Left ventricle myocardium inferior (tissue), 1 donor: ENCODE measurements around the gene TRPV5. TPM values are rescaled to one million over a fixed set of nuclear protein-coding genes. Genes with fewer than 3 reads are reported as not detected.

Experiments used
- DNase-seq: peaks from one replicate; pipeline ENCODE4 v3.0.0-alpha.2; 2020
- H3K27ac ChIP-seq: fragments of 200-600 bp; replicated peaks from 2 replicates; pipeline ENCODE4 v1.8.0; 2021
- H3K27me3 ChIP-seq: fragments of 200-600 bp; 2 replicates; pipeline ENCODE4 v1.8.0; 2021; ENCODE audit warnings: low read depth
- H3K36me3 ChIP-seq: fragments of 200-600 bp; 2 replicates; pipeline ENCODE4 v1.8.0; 2021
- H3K4me1 ChIP-seq: fragments of 200-600 bp; 2 replicates; pipeline ENCODE4 v1.8.0; 2021
- H3K4me3 ChIP-seq: fragments of 200-600 bp; 2 replicates; pipeline ENCODE4 v1.8.0; 2021; ENCODE audit warnings: mild to moderate bottlenecking, moderate library complexity
- H3K9me3 ChIP-seq: fragments of 200-600 bp; replicated peaks from 2 replicates; pipeline ENCODE4 v1.8.0; 2021
- intact Hi-C: fragments of 100-400 bp; cut with micrococcal nuclease; formaldehyde crosslinking; loops from one replicate; pipeline ENCODE4 v1.11.0; 2022
- total RNA-seq: library from RNA; stranded (reverse); fragmentation: NEBNext Ultra II Directional; extraction: Animal tissue kit (Norgen Biotek cat#: 25700); gene quantifications from one replicate; pipeline ENCODE4 v1.2.1, GENCODE V29; 2021
- TF ChIP-seq, protein P1 (sequence below): fragments of 200-600 bp; IDR thresholded peaks from 2 replicates; pipeline ENCODE4 v1.8.0; 2021; ENCODE audit warnings: antibody characterized with exemption, mild to moderate bottlenecking, borderline replicate concordance
- donor health status: DM: no; HTN: yes; CAD: no; lungs with severe emphysema.

The TRPV5 gene
- total RNA-seq, 1 donor from 2014 or later = not detected

DNA sequence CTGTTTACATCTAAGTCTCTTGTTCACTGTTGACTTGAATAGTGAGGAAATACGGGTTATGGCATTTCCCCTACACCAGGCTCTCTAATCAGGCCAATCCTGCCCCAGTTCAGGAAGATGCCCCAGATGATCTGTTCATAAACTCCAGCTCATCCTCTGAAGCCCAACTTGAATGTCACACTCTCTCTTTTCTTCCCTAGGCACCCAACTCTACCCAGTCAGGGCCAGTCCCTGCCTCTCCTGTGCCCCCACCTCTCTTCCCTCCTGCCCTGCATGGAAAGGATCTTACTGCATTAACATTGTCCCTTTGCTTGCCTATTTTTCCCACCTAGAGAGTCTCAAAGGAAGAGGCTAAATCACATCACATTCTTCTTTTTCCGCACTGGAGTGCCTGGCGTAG lies 37.4 kb downstream of the TRPV5 start:
- DNase-seq = no peak
- Histone ChIP-seq H3K4me1 (no peaks in the 10 kb centered on the region), H3K9me3 (no peaks in the 10 kb centered on the region), H3K4me3 (no peak overlapping the region), H3K27me3 (peaks cover 62% of the 10 kb centered on the region), H3K27ac (no peak overlapping the region), H3K36me3 (no peaks in the 10 kb centered on the region)
- intact Hi-C loops = no loop called here
- TF ChIP-seq, protein P1, sequence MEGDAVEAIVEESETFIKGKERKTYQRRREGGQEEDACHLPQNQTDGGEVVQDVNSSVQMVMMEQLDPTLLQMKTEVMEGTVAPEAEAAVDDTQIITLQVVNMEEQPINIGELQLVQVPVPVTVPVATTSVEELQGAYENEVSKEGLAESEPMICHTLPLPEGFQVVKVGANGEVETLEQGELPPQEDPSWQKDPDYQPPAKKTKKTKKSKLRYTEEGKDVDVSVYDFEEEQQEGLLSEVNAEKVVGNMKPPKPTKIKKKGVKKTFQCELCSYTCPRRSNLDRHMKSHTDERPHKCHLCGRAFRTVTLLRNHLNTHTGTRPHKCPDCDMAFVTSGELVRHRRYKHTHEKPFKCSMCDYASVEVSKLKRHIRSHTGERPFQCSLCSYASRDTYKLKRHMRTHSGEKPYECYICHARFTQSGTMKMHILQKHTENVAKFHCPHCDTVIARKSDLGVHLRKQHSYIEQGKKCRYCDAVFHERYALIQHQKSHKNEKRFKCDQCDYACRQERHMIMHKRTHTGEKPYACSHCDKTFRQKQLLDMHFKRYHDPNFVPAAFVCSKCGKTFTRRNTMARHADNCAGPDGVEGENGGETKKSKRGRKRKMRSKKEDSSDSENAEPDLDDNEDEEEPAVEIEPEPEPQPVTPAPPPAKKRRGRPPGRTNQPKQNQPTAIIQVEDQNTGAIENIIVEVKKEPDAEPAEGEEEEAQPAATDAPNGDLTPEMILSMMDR = no peak

DNA sequence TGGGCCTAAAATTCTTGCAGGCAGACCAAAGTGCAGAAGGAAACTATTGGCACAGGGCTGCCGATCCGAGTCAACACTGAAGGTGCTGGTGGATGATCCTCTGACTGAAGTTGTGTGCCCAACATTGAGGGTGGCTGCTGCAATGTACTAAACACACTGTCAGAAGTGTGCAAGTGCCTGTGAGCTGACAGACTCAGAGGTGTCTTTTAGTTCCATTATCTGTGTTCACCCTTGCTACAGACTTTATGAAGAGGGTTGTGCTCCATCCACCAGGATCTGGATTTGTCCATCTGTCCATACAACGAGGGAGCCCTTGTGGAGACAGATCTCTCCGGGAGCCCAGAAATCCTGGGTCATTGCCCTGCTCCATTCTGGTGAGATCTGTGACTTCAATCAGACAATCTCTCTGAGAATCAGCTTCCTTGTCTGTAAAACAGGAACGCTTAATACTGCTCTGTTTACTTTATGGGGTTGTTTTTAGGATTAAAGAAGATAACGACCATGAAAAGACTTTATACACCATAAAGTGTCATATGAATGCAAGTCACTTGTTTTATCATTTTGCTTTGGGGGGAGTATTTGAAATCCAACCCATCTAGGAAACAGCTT lies 38.5 kb downstream of the TRPV5 start:
- TF ChIP-seq, protein P1 = no peak
- no peaks in the 10 kb centered on the region for H3K4me1 ChIP-seq
- no peaks in the 10 kb centered on the region for H3K36me3 ChIP-seq
- H3K9me3 ChIP-seq = no peaks in the 10 kb centered on the region
- intact Hi-C loops = no loop called here
- H3K27me3 ChIP-seq = peaks cover 66% of the 10 kb centered on the region
- DNase-seq = no peak
- no peak overlapping the region for H3K4me3 ChIP-seq
- H3K27ac ChIP-seq = no peak overlapping the region

DNA sequence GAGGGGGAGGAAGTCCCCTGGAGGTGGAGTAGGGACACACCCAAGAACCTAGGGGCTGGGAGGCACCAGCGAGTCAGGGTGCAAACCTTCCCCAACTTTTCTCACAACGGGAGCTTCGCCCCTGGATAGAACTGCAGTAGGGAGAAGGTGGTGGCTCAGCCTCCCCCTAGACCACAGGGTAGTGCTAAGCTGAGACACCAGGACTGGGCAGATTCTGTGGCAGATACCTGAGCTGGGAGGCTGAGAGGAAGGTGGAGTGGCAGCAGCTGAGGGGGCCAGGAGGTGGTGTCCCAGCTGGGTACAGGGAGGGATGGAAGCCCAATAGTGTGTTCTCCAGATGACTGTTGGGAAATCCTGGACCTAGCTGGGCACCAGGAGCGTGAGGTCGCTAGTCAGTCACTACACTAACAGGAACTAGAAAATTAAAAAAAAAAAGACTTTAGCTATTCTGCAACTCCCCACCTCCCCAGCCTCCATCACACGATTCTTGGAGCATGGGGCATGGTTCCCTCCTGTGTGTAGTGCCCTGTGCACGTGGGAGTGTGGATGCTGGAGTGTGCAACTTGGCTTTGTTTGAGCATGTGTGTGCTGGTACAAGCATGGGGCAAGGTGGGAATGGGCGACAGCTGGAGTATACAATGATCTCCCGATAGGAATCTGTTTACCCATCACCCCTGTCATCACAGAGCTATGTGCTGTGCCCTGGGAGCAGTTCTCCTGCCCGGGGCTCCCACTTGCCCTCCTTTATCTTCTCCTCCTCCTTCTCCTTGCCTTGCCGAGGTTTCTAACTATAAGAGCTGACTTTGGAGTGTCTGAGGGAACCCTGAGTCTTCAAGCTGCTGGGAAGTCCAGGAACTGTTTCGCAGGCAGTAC lies 39.2 kb downstream of the TRPV5 start:
- DNase-seq = no peak
- H3K27me3 ChIP-seq = peaks cover 67% of the 10 kb centered on the region
- no peaks in the 10 kb centered on the region for H3K36me3 ChIP-seq
- intact Hi-C loops = no loop called here
- TF ChIP-seq, protein P1 = no peak
- no peak overlapping the region for H3K4me3 ChIP-seq
- H3K4me1 ChIP-seq = no peaks in the 10 kb centered on the region
- H3K27ac ChIP-seq = no peak overlapping the region
- H3K9me3 ChIP-seq = no peaks in the 10 kb centered on the region

DNA sequence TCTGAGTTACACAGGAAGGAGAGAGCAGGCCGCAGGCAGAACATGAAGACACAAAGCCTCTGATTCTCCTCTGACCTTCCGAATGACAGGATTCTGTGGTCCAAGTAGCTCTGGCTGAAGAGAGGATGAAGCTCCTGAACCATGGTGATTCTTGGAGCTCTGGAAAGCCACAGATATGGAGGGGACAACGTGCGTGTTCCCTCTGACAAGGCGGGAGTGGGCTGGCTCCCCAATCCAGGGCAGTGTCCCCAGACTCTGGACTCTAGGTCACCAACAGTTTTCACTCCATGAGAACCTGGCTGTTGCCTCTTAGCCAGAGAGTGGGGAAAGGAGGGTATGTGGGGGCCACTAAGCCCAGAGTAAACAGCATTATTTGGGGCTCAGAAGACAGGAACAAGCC lies 40.6 kb downstream of the TRPV5 start:
- Histone ChIP-seq H3K9me3 (no peaks in the 10 kb centered on the region), H3K36me3 (no peaks in the 10 kb centered on the region)

DNA sequence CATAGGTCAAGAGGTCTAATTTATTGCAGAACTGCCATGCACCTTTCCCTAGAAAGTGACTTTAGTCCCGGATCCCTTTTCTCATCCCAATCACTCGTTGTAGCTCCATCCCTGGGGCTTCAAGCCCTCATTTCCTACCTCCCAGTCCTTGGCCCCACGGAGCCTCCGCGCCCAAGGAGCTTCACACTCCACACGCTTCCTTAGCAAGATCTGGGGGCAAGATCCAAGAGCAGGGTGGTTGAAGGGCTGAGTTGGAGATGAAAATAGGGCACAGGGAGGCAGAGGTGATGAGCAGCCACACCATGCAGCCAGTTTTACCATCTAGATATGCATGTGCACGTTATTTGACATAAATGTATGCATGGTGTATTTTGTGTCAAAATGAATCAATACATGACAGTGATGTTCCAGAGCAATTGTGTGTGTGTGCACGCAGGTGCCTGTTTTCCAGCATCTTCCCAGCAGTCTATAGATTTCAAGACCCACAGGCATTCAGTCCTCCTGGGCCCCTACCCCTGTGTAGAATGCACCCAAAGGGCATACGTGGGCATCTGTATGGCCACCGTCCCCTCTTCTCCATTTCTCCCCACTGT lies 42.0 kb downstream of the TRPV5 start:
- Histone ChIP-seq H3K9me3 (no peaks in the 10 kb centered on the region), H3K27ac (no peak overlapping the region), H3K36me3 (no peaks in the 10 kb centered on the region), H3K4me1 (no peaks in the 10 kb centered on the region), H3K27me3 (peaks cover 67% of the 10 kb centered on the region), H3K4me3 (no peak overlapping the region)
- DNase-seq = no peak
- intact Hi-C loops = no loop called here
- TF ChIP-seq, protein P1 = no peak

More for the DNA sequence above, 40.6 kb downstream of the TRPV5 start:
- Histone ChIP-seq H3K27me3 (peaks cover 66% of the 10 kb centered on the region), H3K4me3 (no peak overlapping the region), H3K27ac (no peak overlapping the region), H3K4me1 (no peaks in the 10 kb centered on the region)
- DNase-seq = no peak
- TF ChIP-seq, protein P1 = no peak
- intact Hi-C loops = no loop called here
